Measurements from ENCODE around the gene SLC35F3. TPM values are rescaled to one million over a fixed set of nuclear protein-coding genes. Genes with fewer than 3 reads are reported as not detected.

The SLC35F3 gene
- total RNA-seq, 1 donor = not detected

GRCh38 chr1:234262007-234262753 lies 357.7 kb downstream of the SLC35F3 start:
- H3K4me2 ChIP-seq (ENCODE audit: insufficient read depth, low read length) = no peak overlapping the region
- H3K27ac ChIP-seq (ENCODE audit: low read depth, low read length) = no peak overlapping the region
- no peaks in the 10 kb centered on the region for H3K79me2 ChIP-seq (ENCODE audit: insufficient read depth, low read length)
- no peak for DNase-seq (ENCODE audit: insufficient read length, low spot score, missing footprints)
- no peaks in the 10 kb centered on the region for H3K36me3 ChIP-seq (ENCODE audit: insufficient read depth, low read length)
- H3K4me3 ChIP-seq (ENCODE audit: insufficient read depth, low read length) = no peak overlapping the region
- no peak overlapping the region for H2AFZ ChIP-seq (ENCODE audit: low read length)
- no peaks in the 10 kb centered on the region for H3K9me3 ChIP-seq (ENCODE audit: low read depth, low read length)
- no peaks in the 10 kb centered on the region for H3K4me1 ChIP-seq (ENCODE audit: insufficient read depth, low read length)
- H3K27me3 ChIP-seq (ENCODE audit: insufficient read depth, low read length) = no peaks in the 10 kb centered on the region
- TF ChIP-seq, protein P1, sequence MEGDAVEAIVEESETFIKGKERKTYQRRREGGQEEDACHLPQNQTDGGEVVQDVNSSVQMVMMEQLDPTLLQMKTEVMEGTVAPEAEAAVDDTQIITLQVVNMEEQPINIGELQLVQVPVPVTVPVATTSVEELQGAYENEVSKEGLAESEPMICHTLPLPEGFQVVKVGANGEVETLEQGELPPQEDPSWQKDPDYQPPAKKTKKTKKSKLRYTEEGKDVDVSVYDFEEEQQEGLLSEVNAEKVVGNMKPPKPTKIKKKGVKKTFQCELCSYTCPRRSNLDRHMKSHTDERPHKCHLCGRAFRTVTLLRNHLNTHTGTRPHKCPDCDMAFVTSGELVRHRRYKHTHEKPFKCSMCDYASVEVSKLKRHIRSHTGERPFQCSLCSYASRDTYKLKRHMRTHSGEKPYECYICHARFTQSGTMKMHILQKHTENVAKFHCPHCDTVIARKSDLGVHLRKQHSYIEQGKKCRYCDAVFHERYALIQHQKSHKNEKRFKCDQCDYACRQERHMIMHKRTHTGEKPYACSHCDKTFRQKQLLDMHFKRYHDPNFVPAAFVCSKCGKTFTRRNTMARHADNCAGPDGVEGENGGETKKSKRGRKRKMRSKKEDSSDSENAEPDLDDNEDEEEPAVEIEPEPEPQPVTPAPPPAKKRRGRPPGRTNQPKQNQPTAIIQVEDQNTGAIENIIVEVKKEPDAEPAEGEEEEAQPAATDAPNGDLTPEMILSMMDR (IDR thresholded peaks at IDR 0.05; ENCODE audit: extremely low read depth, low read depth, low read length) = no peak
- H4K20me1 ChIP-seq (ENCODE audit: insufficient read depth, low read length) = no peaks in the 10 kb centered on the region

DNA sequence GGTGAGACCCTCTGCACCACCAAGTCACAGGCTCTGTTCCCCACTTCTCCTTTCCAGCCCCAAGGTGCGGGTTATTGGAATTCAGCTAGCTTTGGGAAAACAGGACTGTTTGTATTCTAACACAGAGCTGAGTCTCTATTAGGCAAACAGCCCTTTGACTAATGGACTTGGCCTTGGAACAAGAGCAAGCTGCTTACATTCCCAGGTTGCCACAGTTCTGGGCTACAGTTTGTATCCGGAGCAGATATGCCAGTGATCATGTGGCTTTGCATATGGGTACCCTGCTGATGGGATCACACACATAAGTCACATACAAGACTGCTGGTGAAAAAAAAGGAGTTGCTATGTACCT lies 358.3 kb downstream of the SLC35F3 start:
- TF ChIP-seq, protein P1 (IDR thresholded peaks at IDR 0.05; ENCODE audit: extremely low read depth, low read depth, low read length) = no peak
- Histone ChIP-seq H3K4me1 (ENCODE audit: insufficient read depth, low read length) (no peaks in the 10 kb centered on the region), H3K36me3 (ENCODE audit: insufficient read depth, low read length) (no peaks in the 10 kb centered on the region), H3K27me3 (ENCODE audit: insufficient read depth, low read length) (no peaks in the 10 kb centered on the region), H3K79me2 (ENCODE audit: insufficient read depth, low read length) (no peaks in the 10 kb centered on the region), H3K4me2 (ENCODE audit: insufficient read depth, low read length) (no peak overlapping the region), H4K20me1 (ENCODE audit: insufficient read depth, low read length) (no peaks in the 10 kb centered on the region), H3K9me3 (ENCODE audit: low read depth, low read length) (no peaks in the 10 kb centered on the region), H3K4me3 (ENCODE audit: insufficient read depth, low read length) (no peak overlapping the region), H3K27ac (ENCODE audit: low read depth, low read length) (no peak overlapping the region), H2AFZ (ENCODE audit: low read length) (no peak overlapping the region)
- DNase-seq (ENCODE audit: insufficient read length, low spot score, missing footprints) = no peak

- H2AFZ ChIP-seq (ENCODE audit: low read length) = no peak overlapping the region
- no peaks in the 10 kb centered on the region for H3K79me2 ChIP-seq (ENCODE audit: insufficient read depth, low read length)
- DNase-seq (ENCODE audit: insufficient read length, low spot score, missing footprints) = no peak
- TF ChIP-seq, protein P1 (IDR thresholded peaks at IDR 0.05; ENCODE audit: extremely low read depth, low read depth, low read length) = no peak
- H4K20me1 ChIP-seq (ENCODE audit: insufficient read depth, low read length) = no peaks in the 10 kb centered on the region
- H3K27ac ChIP-seq (ENCODE audit: low read depth, low read length) = no peak overlapping the region
- no peaks in the 10 kb centered on the region for H3K27me3 ChIP-seq (ENCODE audit: insufficient read depth, low read length)
- no peak overlapping the region for H3K4me3 ChIP-seq (ENCODE audit: insufficient read depth, low read length)
- no peaks in the 10 kb centered on the region for H3K4me1 ChIP-seq (ENCODE audit: insufficient read depth, low read length)
- H3K4me2 ChIP-seq (ENCODE audit: insufficient read depth, low read length) = no peak overlapping the region
- H3K9me3 ChIP-seq (ENCODE audit: low read depth, low read length) = no peaks in the 10 kb centered on the region
- H3K36me3 ChIP-seq (ENCODE audit: insufficient read depth, low read length) = no peaks in the 10 kb centered on the region
Observed at GRCh38 chr1:234264832-234265231, 360.4 kb downstream of the SLC35F3 start.

GRCh38 chr1:234265321-234265720 lies 360.8 kb downstream of the SLC35F3 start:
- Histone ChIP-seq H3K36me3 (ENCODE audit: insufficient read depth, low read length) (no peaks in the 10 kb centered on the region), H3K4me1 (ENCODE audit: insufficient read depth, low read length) (no peaks in the 10 kb centered on the region), H3K27ac (ENCODE audit: low read depth, low read length) (no peak overlapping the region), H3K4me2 (ENCODE audit: insufficient read depth, low read length) (no peak overlapping the region), H3K79me2 (ENCODE audit: insufficient read depth, low read length) (no peaks in the 10 kb centered on the region), H3K27me3 (ENCODE audit: insufficient read depth, low read length) (no peaks in the 10 kb centered on the region), H3K9me3 (ENCODE audit: low read depth, low read length) (no peaks in the 10 kb centered on the region), H3K4me3 (ENCODE audit: insufficient read depth, low read length) (no peak overlapping the region), H2AFZ (ENCODE audit: low read length) (no peak overlapping the region), H4K20me1 (ENCODE audit: insufficient read depth, low read length) (no peaks in the 10 kb centered on the region)
- TF ChIP-seq, protein P1 (IDR thresholded peaks at IDR 0.05; ENCODE audit: extremely low read depth, low read depth, low read length) = no peak
- no peak for DNase-seq (ENCODE audit: insufficient read length, low spot score, missing footprints)
